Ishikawa (cell line): ENCODE data around the gene DOP1B.
A peak's percentile ranks its signal among the peaks of the same experiment; 100 is the strongest.

ENCODE experiments used
- CEBPB ChIP-seq: IDR thresholded peaks from 2 replicates; pipeline ENCODE4 v1.6.1; 2012
- EGR1 ChIP-seq: IDR thresholded peaks from 2 replicates; pipeline ENCODE4 v1.6.1; 2012
- EP300 ChIP-seq: IDR thresholded peaks from 2 replicates; pipeline ENCODE4 v1.6.1; 2012; ENCODE audit warnings: borderline replicate concordance
- MAX ChIP-seq: IDR thresholded peaks from 2 replicates; pipeline ENCODE4 v1.6.1; 2012
- NFIC ChIP-seq: IDR thresholded peaks from 2 replicates; pipeline ENCODE4 v1.6.1; 2012
- RAD21 ChIP-seq: IDR thresholded peaks from 2 replicates; pipeline ENCODE4 v1.6.1; 2012; ENCODE audit warnings: low read depth
- REST ChIP-seq: IDR thresholded peaks from 2 replicates; pipeline ENCODE4 v1.6.1; 2012; ENCODE audit warnings: low read depth, mild to moderate bottlenecking
- TAF1 ChIP-seq: IDR thresholded peaks from 2 replicates; pipeline ENCODE4 v1.6.1; 2012; ENCODE audit warnings: low read depth, mild to moderate bottlenecking
- TCF12 ChIP-seq: IDR thresholded peaks from 2 replicates; pipeline ENCODE4 v1.6.1; 2012; ENCODE audit warnings: low read depth
- TEAD4 ChIP-seq: IDR thresholded peaks from 2 replicates; pipeline ENCODE4 v1.6.1; 2012
- USF1 ChIP-seq: IDR thresholded peaks from 2 replicates; pipeline ENCODE4 v1.6.1; 2012
- YY1 ChIP-seq: IDR thresholded peaks from 2 replicates; pipeline ENCODE4 v1.6.1; 2012; ENCODE audit warnings: low read depth
- ZBTB7A ChIP-seq: IDR thresholded peaks from 2 replicates; pipeline ENCODE4 v1.6.1; 2012; ENCODE audit warnings: low read depth

DOP1B gene

GRCh38 chr21:36195613-36196012 lies 39.0 kb downstream of the DOP1B start:
- TF ChIP-seq TCF12: no peak
- no peak for TF ChIP-seq CEBPB

GRCh38 chr21:36199021-36199420 lies 42.4 kb downstream of the DOP1B start:
- TF ChIP-seq RAD21: no peak
- TF ChIP-seq REST: no peak

- no peak for TF ChIP-seq MAX
- no peak for TF ChIP-seq REST
- no peak for TF ChIP-seq CEBPB
- no peak for TF ChIP-seq EP300
- TF ChIP-seq ZBTB7A: no peak
- no peak for TF ChIP-seq TAF1
- TF ChIP-seq NFIC: no peak
- TF ChIP-seq TCF12: no peak
- no peak for TF ChIP-seq RAD21
Observed at GRCh38 chr21:36200081-36200561, 43.5 kb downstream of the DOP1B start.

GRCh38 chr21:36202726-36203602 lies 46.3 kb downstream of the DOP1B start:
- no peak for TF ChIP-seq REST
- no peak for TF ChIP-seq EGR1
- no peak for TF ChIP-seq USF1
- no peak for TF ChIP-seq TEAD4
- TF ChIP-seq RAD21: no peak
- TF ChIP-seq CEBPB: no peak
- TF ChIP-seq ZBTB7A: no peak
- no peak for TF ChIP-seq YY1
- no peak for TF ChIP-seq TCF12
- no peak for TF ChIP-seq NFIC
- no peak for TF ChIP-seq TAF1

GRCh38 chr21:36203603-36203889 lies 46.9 kb downstream of the DOP1B start:
- TF ChIP-seq EGR1 (no peak), MAX (peak; percentile 66), NFIC (no peak), TEAD4 (peak; percentile 51; the same call in 1 of the 2 replicates), USF1 (peak; percentile 77), RAD21 (no peak), TCF12 (no peak)

GRCh38 chr21:36204980-36205379 lies 48.4 kb downstream of the DOP1B start:
- no peak for TF ChIP-seq CEBPB
- TF ChIP-seq EGR1: no peak
- no peak for TF ChIP-seq TEAD4
- no peak for TF ChIP-seq TAF1
- TF ChIP-seq RAD21: no peak
